ENCODE results near the gene ZNHIT2. TPM values are rescaled to one million over a fixed set of nuclear protein-coding genes. Genes with fewer than 3 reads are reported as not detected.

The ZNHIT2 gene
- total and polyA plus RNA-seq, 2 of the 13 experiments (the other 11 are each of a cell fraction or from before 2014, with no cell fraction given), result 1.1 to 6.5 TPM

DNA sequence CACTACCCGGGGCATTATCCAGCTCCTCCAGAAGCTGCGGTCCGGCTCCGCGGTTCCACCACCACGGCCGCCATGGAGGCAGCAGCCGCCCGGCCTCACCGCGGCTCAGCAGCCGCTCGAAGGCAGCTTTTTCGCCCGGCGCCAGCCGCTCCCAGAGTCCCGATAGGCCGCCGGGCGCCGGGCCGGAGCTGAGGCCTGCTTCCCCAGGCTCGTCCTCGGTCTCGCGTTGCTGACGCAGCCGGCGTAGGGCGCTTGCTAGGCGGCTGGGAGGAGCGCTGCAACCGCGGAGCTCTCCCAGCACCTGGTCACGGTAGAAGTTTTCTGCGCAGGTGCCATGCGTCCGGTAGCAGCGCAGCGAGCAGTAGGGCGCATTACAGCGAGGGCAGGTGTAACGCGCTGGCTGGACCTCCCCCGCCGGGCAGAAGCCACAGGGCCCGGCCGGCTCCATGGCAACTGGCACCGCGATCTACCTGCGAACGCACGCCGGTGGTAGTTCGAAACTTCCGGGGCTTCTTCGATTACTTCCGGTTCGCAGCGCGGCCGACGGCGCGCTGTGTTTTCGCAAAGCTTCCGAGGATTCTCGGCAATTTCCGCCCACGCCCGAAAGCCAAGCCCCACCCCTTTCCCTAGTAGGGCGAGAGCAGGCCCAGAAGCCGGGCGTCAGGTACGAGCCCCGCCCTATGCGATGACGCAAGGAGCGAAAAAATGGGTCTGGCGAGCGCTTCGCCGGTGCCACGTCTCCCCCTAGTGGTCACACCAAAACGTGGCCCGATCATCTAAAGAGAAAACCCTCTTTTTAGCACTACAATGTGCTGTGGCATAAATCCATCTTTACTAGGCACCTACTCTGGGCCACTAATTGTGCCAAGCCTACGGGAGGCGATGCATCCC is at the start of gene ZNHIT2 (continued):
- TF ChIP-seq ADNP (CRISPR knock-in tag; IDR thresholded peaks at IDR 0.05), result no peak
- no peak for TF ChIP-seq ZNF24 (IDR thresholded peaks at IDR 0.05)
- TF ChIP-seq, protein P1, sequence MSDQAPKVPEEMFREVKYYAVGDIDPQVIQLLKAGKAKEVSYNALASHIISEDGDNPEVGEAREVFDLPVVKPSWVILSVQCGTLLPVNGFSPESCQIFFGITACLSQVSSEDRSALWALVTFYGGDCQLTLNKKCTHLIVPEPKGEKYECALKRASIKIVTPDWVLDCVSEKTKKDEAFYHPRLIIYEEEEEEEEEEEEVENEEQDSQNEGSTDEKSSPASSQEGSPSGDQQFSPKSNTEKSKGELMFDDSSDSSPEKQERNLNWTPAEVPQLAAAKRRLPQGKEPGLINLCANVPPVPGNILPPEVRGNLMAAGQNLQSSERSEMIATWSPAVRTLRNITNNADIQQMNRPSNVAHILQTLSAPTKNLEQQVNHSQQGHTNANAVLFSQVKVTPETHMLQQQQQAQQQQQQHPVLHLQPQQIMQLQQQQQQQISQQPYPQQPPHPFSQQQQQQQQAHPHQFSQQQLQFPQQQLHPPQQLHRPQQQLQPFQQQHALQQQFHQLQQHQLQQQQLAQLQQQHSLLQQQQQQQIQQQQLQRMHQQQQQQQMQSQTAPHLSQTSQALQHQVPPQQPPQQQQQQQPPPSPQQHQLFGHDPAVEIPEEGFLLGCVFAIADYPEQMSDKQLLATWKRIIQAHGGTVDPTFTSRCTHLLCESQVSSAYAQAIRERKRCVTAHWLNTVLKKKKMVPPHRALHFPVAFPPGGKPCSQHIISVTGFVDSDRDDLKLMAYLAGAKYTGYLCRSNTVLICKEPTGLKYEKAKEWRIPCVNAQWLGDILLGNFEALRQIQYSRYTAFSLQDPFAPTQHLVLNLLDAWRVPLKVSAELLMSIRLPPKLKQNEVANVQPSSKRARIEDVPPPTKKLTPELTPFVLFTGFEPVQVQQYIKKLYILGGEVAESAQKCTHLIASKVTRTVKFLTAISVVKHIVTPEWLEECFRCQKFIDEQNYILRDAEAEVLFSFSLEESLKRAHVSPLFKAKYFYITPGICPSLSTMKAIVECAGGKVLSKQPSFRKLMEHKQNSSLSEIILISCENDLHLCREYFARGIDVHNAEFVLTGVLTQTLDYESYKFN (CRISPR knock-in tag; conservative IDR thresholded peaks at IDR 0.05), result peak; percentile 56
- no peak; the same call in 1 of the 2 replicates for TF ChIP-seq SATB2 (CRISPR knock-in tag; IDR thresholded peaks at IDR 0.05)
- TF ChIP-seq ZNF619 (CRISPR knock-in tag; IDR thresholded peaks at IDR 0.05), result 0 out of 2 replicates have a peak, but pooled peaks have one; percentile 61
- TF ChIP-seq, protein P2, sequence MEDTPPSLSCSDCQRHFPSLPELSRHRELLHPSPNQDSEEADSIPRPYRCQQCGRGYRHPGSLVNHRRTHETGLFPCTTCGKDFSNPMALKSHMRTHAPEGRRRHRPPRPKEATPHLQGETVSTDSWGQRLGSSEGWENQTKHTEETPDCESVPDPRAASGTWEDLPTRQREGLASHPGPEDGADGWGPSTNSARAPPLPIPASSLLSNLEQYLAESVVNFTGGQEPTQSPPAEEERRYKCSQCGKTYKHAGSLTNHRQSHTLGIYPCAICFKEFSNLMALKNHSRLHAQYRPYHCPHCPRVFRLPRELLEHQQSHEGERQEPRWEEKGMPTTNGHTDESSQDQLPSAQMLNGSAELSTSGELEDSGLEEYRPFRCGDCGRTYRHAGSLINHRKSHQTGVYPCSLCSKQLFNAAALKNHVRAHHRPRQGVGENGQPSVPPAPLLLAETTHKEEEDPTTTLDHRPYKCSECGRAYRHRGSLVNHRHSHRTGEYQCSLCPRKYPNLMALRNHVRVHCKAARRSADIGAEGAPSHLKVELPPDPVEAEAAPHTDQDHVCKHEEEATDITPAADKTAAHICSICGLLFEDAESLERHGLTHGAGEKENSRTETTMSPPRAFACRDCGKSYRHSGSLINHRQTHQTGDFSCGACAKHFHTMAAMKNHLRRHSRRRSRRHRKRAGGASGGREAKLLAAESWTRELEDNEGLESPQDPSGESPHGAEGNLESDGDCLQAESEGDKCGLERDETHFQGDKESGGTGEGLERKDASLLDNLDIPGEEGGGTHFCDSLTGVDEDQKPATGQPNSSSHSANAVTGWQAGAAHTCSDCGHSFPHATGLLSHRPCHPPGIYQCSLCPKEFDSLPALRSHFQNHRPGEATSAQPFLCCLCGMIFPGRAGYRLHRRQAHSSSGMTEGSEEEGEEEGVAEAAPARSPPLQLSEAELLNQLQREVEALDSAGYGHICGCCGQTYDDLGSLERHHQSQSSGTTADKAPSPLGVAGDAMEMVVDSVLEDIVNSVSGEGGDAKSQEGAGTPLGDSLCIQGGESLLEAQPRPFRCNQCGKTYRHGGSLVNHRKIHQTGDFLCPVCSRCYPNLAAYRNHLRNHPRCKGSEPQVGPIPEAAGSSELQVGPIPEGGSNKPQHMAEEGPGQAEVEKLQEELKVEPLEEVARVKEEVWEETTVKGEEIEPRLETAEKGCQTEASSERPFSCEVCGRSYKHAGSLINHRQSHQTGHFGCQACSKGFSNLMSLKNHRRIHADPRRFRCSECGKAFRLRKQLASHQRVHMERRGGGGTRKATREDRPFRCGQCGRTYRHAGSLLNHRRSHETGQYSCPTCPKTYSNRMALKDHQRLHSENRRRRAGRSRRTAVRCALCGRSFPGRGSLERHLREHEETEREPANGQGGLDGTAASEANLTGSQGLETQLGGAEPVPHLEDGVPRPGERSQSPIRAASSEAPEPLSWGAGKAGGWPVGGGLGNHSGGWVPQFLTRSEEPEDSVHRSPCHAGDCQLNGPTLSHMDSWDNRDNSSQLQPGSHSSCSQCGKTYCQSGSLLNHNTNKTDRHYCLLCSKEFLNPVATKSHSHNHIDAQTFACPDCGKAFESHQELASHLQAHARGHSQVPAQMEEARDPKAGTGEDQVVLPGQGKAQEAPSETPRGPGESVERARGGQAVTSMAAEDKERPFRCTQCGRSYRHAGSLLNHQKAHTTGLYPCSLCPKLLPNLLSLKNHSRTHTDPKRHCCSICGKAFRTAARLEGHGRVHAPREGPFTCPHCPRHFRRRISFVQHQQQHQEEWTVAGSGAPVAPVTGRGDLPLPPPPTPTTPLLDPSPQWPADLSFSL (CRISPR knock-in tag; IDR thresholded peaks at IDR 0.05), result no peak
- TF ChIP-seq NFE2 (CRISPR knock-in tag; IDR thresholded peaks at IDR 0.05), result no peak
- TF ChIP-seq ZNF256 (CRISPR knock-in tag; conservative IDR thresholded peaks at IDR 0.05), result no peak
- TF ChIP-seq MZF1 (CRISPR knock-in tag; IDR thresholded peaks at IDR 0.05; ENCODE audit: borderline replicate concordance), result no peak
- peak; percentile 77; the same call in 1 of the 2 replicates for TF ChIP-seq ERF (CRISPR knock-in tag; IDR thresholded peaks at IDR 0.05)
- TF ChIP-seq ZNF33B (CRISPR knock-in tag; IDR thresholded peaks at IDR 0.05), result no peak; the same call in 1 of the 2 replicates
- TF ChIP-seq ZNF224 (CRISPR knock-in tag; IDR thresholded peaks at IDR 0.05), result no peak; the same call in 1 of the 2 replicates
- TF ChIP-seq RFXANK (CRISPR knock-in tag; IDR thresholded peaks at IDR 0.05), result peak; percentile 57; the same call in 1 of the 2 replicates
- no peak; the same call in 1 of the 2 replicates for TF ChIP-seq ZNF660 (CRISPR knock-in tag; IDR thresholded peaks at IDR 0.05; ENCODE audit: borderline replicate concordance, low read depth)
- TF ChIP-seq POLR2AphosphoS2 (IDR thresholded peaks at IDR 0.05; ENCODE audit: low read depth, low read length), result peak; percentile 97
- TF ChIP-seq NCOR1 (IDR thresholded peaks at IDR 0.05; ENCODE audit: borderline replicate concordance, low read length), result no peak
- no peak; the same call in 1 of the 2 replicates for TF ChIP-seq ZNF331 (CRISPR knock-in tag; IDR thresholded peaks at IDR 0.05)
- TF ChIP-seq HOXA5 (CRISPR knock-in tag; IDR thresholded peaks at IDR 0.05), result peak; percentile 26; the same call in 1 of the 2 replicates
- peak; percentile 93 for TF ChIP-seq THAP11 (CRISPR knock-in tag; IDR thresholded peaks at IDR 0.05)
- TF ChIP-seq NR1H2 (CRISPR knock-in tag; IDR thresholded peaks at IDR 0.05; ENCODE audit: borderline replicate concordance, low read depth), result no peak
